Karpas-422 (cell line): ENCODE data around the gene CAPZA2. TPM values are rescaled to one million over a fixed set of nuclear protein-coding genes. Genes with fewer than 3 reads are reported as not detected.
A peak's percentile ranks its signal among the peaks of the same experiment; 100 is the strongest.
"Not testable (repeated sequence)": the region's sequence is repeated elsewhere in the genome, so short reads cannot be mapped to it uniquely, and the experiment has no call there.

Experiments
- DNase-seq: peaks from one replicate; pipeline ENCODE4 v3.0.0-alpha.2; 2015
- H2AFZ ChIP-seq: fragments of 200-600 bp; sonication (generic); 2 replicates; pipeline ENCODE4 v1.6.1; 2014; ENCODE audit warnings: antibody characterized with exemption, low read length, mixed read lengths
- H3K27ac ChIP-seq: fragments of 200-600 bp; sonication (generic); 2 replicates; pipeline ENCODE4 v1.5.1; 2014; ENCODE audit warnings: mild to moderate bottlenecking, low read length, moderate library complexity
- H3K27me3 ChIP-seq: fragments of 200-600 bp; sonication (generic); 2 replicates; pipeline ENCODE4 v1.6.1; 2014; ENCODE audit warnings: low read length, mixed read lengths
- H3K36me3 ChIP-seq: fragments of 200-600 bp; sonication (generic); 2 replicates; pipeline ENCODE4 v1.6.1; 2014; ENCODE audit warnings: low read length, mixed read lengths; ENCODE audit not compliant: insufficient read depth
- H3K4me1 ChIP-seq: fragments of 200-600 bp; sonication (generic); 2 replicates; pipeline ENCODE4 v1.6.1; 2014; ENCODE audit warnings: mild to moderate bottlenecking, low read length, mixed read lengths
- H3K4me2 ChIP-seq: fragments of 200-600 bp; sonication (generic); 2 replicates; pipeline ENCODE4 v1.6.1; 2014; ENCODE audit warnings: low read length, low read depth, mild to moderate bottlenecking; ENCODE audit not compliant: poor library complexity, severe bottlenecking
- H3K4me3 ChIP-seq: fragments of 200-600 bp; sonication (generic); 2 replicates; pipeline ENCODE4 v1.5.1; 2014; ENCODE audit warnings: mild to moderate bottlenecking, antibody characterized with exemption, low read length, mixed read lengths
- H3K79me2 ChIP-seq: fragments of 200-600 bp; sonication (generic); 2 replicates; pipeline ENCODE4 v1.6.1; 2014; ENCODE audit warnings: mild to moderate bottlenecking, low read length, mixed read lengths
- H3K9ac ChIP-seq: fragments of 200-600 bp; sonication (generic); 2 replicates; pipeline ENCODE4 v1.6.0; 2014; ENCODE audit warnings: low read length
- H3K9me2 ChIP-seq: fragments of 200-600 bp; sonication (generic), shearing (Covaris generic); replicated peaks from 2 replicates; pipeline ENCODE4 v1.6.0; 2014; ENCODE audit warnings: mild to moderate bottlenecking, low read length, moderate library complexity; ENCODE audit not compliant: insufficient read depth
- H3K9me3 ChIP-seq: fragments of 300-700, 200-600 bp; sonication (generic); 2 replicates; pipeline ENCODE4 v1.6.1; 2014; ENCODE audit warnings: low read length, mixed read lengths
- H4K20me1 ChIP-seq: fragments of 200-600 bp; sonication (generic); 2 replicates; pipeline ENCODE4 v1.6.1; 2014; ENCODE audit warnings: mild to moderate bottlenecking, antibody characterized with exemption, low read length, low read depth; ENCODE audit not compliant: insufficient read depth
- total RNA-seq: library from RNA; depleted of rRNA; stranded (reverse); fragments of >200 nt; shearing (Covaris generic); gene quantifications from 2 replicates; pipeline ENCODE4 v1.2.3, GENCODE V29; 2014; ENCODE audit warnings: low replicate concordance

CAPZA2 gene
- total RNA-seq, 1 experiment from 2014 or later, result 102 TPM

- no peak for DNase-seq
- Histone ChIP-seq H3K9me3 (no peaks in the 10 kb centered on the region), H2AFZ (no peak overlapping the region), H3K4me2 (no peak overlapping the region), H3K9me2 (no peaks in the 10 kb centered on the region), H3K27ac (no peak overlapping the region), H3K4me3 (no peak overlapping the region), H3K79me2 (no peaks in the 10 kb centered on the region), H3K27me3 (no peaks in the 10 kb centered on the region), H3K4me1 (no peaks in the 10 kb centered on the region; the same call in none of the 2 replicates), H3K9ac (no peak overlapping the region), H4K20me1 (no peaks in the 10 kb centered on the region), H3K36me3 (no peaks in the 10 kb centered on the region)
These were observed 66.6 kb downstream of the CAPZA2 start for GRCh38 chr7:116929021-116929420.

- no peaks in the 10 kb centered on the region for H3K27me3 ChIP-seq
- H3K4me1 ChIP-seq, result no peaks in the 10 kb centered on the region; the same call in none of the 2 replicates
- H3K9me2 ChIP-seq, result no peaks in the 10 kb centered on the region
- H3K79me2 ChIP-seq, result no peaks in the 10 kb centered on the region
- peak overlapping the region; percentile 66; the same call in 1 of the 2 replicates for H2AFZ ChIP-seq
- no peaks in the 10 kb centered on the region for H3K36me3 ChIP-seq
- H3K9ac ChIP-seq, result no peak overlapping the region
- no peaks in the 10 kb centered on the region for H4K20me1 ChIP-seq
- H3K9me3 ChIP-seq, result no peaks in the 10 kb centered on the region
- DNase-seq, result peak; percentile 86
- H3K4me2 ChIP-seq, result peak overlapping the region; percentile 23
- no peak overlapping the region for H3K27ac ChIP-seq
- H3K4me3 ChIP-seq, result no peak overlapping the region
These were observed 67.8 kb downstream of the CAPZA2 start for GRCh38 chr7:116929914-116930913.

- Histone ChIP-seq H3K9me2 (no peaks in the 10 kb centered on the region), H2AFZ (no peak overlapping the region), H3K79me2 (no peaks in the 10 kb centered on the region), H3K27ac (no peak overlapping the region), H3K4me2 (no peak overlapping the region), H3K4me1 (no peaks in the 10 kb centered on the region; the same call in none of the 2 replicates), H3K27me3 (no peaks in the 10 kb centered on the region), H3K4me3 (no peak overlapping the region), H4K20me1 (no peaks in the 10 kb centered on the region), H3K36me3 (no peaks in the 10 kb centered on the region), H3K9me3 (no peaks in the 10 kb centered on the region), H3K9ac (no peak overlapping the region)
- no peak for DNase-seq
These were observed 70.2 kb downstream of the CAPZA2 start for GRCh38 chr7:116932566-116932965.

- Histone ChIP-seq H3K9ac (no peak overlapping the region), H3K79me2 (no peaks in the 10 kb centered on the region), H3K4me3 (no peak overlapping the region), H3K4me1 (no peaks in the 10 kb centered on the region; the same call in none of the 2 replicates), H3K4me2 (no peak overlapping the region), H2AFZ (no peak overlapping the region), H3K27me3 (no peaks in the 10 kb centered on the region), H3K9me3 (no peaks in the 10 kb centered on the region), H3K36me3 (no peaks in the 10 kb centered on the region), H3K27ac (no peak overlapping the region), H3K9me2 (no peaks in the 10 kb centered on the region), H4K20me1 (no peaks in the 10 kb centered on the region)
- no peak for DNase-seq
These were observed 71.1 kb downstream of the CAPZA2 start for GRCh38 chr7:116933465-116933864.

- Histone ChIP-seq H3K4me1 (no peaks in the 10 kb centered on the region; the same call in none of the 2 replicates), H3K9ac (no peak overlapping the region), H3K4me3 (no peak overlapping the region), H4K20me1 (no peaks in the 10 kb centered on the region), H3K79me2 (no peaks in the 10 kb centered on the region), H3K4me2 (no peak overlapping the region), H3K27ac (no peak overlapping the region), H3K9me3 (no peaks in the 10 kb centered on the region), H3K9me2 (no peaks in the 10 kb centered on the region), H3K27me3 (no peaks in the 10 kb centered on the region), H3K36me3 (no peaks in the 10 kb centered on the region), H2AFZ (no peak overlapping the region)
- DNase-seq, result peak; percentile 4
These were observed 72.2 kb downstream of the CAPZA2 start for GRCh38 chr7:116934580-116934979.

GRCh38 chr7:116936844-116937243 is 74.5 kb downstream of the CAPZA2 start:
- not testable (repeated sequence) for H3K27me3 ChIP-seq, H3K9me3 ChIP-seq, H3K4me2 ChIP-seq, H4K20me1 ChIP-seq, H2AFZ ChIP-seq, H3K27ac ChIP-seq, H3K9me2 ChIP-seq, H3K79me2 ChIP-seq, H3K9ac ChIP-seq, H3K4me3 ChIP-seq, H3K4me1 ChIP-seq, H3K36me3 ChIP-seq
- DNase-seq, result peak; percentile 9

- no peaks in the 10 kb centered on the region for H3K27me3 ChIP-seq
- H3K27ac ChIP-seq, result no peak overlapping the region
- no peaks in the 10 kb centered on the region for H3K9me2 ChIP-seq
- no peaks in the 10 kb centered on the region for H3K79me2 ChIP-seq
- no peak overlapping the region for H3K4me3 ChIP-seq
- H3K9me3 ChIP-seq, result no peaks in the 10 kb centered on the region
- DNase-seq, result peak; percentile 16
- no peak overlapping the region for H3K4me2 ChIP-seq
- H3K9ac ChIP-seq, result no peak overlapping the region
- no peaks in the 10 kb centered on the region; the same call in 1 of the 2 replicates for H3K4me1 ChIP-seq
- H2AFZ ChIP-seq, result no peak overlapping the region
- no peaks in the 10 kb centered on the region for H3K36me3 ChIP-seq
- H4K20me1 ChIP-seq, result no peaks in the 10 kb centered on the region
These were observed 76.3 kb downstream of the CAPZA2 start for GRCh38 chr7:116938678-116939077.

- Histone ChIP-seq H3K4me2 (no peak overlapping the region), H3K36me3 (no peaks in the 10 kb centered on the region), H3K9me2 (no peaks in the 10 kb centered on the region), H3K9ac (no peak overlapping the region), H4K20me1 (no peaks in the 10 kb centered on the region), H3K27ac (no peak overlapping the region), H3K27me3 (no peaks in the 10 kb centered on the region), H3K9me3 (no peaks in the 10 kb centered on the region), H3K4me3 (no peak overlapping the region), H2AFZ (no peak overlapping the region), H3K4me1 (no peaks in the 10 kb centered on the region), H3K79me2 (no peaks in the 10 kb centered on the region)
- peak; percentile 31 for DNase-seq
These were observed 78.4 kb downstream of the CAPZA2 start for GRCh38 chr7:116940689-116941370.
